NT2/D1 (cell line): ENCODE results near the gene DEFB131B.
"Not testable (repeated sequence)": the region's sequence is repeated elsewhere in the genome, so short reads cannot be mapped to it uniquely, and the experiment has no call there.

Source experiments
- DNase-seq: peaks from one replicate; pipeline ENCODE4 v3.0.0-alpha.2; 2011; ENCODE audit warnings: low read depth, low spot score
- H3K27me3 ChIP-seq: 2 replicates; pipeline ENCODE4 v1.6.0; 2011; ENCODE audit warnings: mild to moderate bottlenecking; ENCODE audit not compliant: insufficient read length, insufficient read depth
- H3K36me3 ChIP-seq: 2 replicates; pipeline ENCODE4 v1.6.1; 2011; ENCODE audit warnings: mild to moderate bottlenecking, low read length, mixed read lengths; ENCODE audit not compliant: insufficient read depth, insufficient read length
- H3K4me1 ChIP-seq: 2 replicates; pipeline ENCODE4 v1.5.1; 2011; ENCODE audit not compliant: insufficient read depth, insufficient read length
- H3K4me3 ChIP-seq: 2 replicates; pipeline ENCODE4 v1.5.1; 2011; ENCODE audit warnings: low read depth; ENCODE audit not compliant: insufficient read length
- H3K9ac ChIP-seq: 2 replicates; pipeline ENCODE4 v1.6.0; 2011; ENCODE audit warnings: low read depth; ENCODE audit not compliant: insufficient read length
- H3K9me3 ChIP-seq: 2 replicates; pipeline ENCODE4 v1.5.1; 2011; ENCODE audit warnings: mild to moderate bottlenecking, low read length; ENCODE audit not compliant: insufficient read depth
- SUZ12 ChIP-seq: IDR thresholded peaks from 2 replicates; pipeline ENCODE4 v1.6.1; 2011; ENCODE audit not compliant: insufficient read length, insufficient read depth; ENCODE audit errors: extremely low read depth
- YY1 ChIP-seq: IDR thresholded peaks from 2 replicates; pipeline ENCODE4 v1.6.1; 2011; ENCODE audit not compliant: insufficient read length, insufficient read depth
- ZNF274 ChIP-seq: IDR thresholded peaks from 2 replicates; pipeline ENCODE4 v1.6.1; 2011; ENCODE audit warnings: mild to moderate bottlenecking, low read depth, low read length

The DEFB131B gene

DNA sequence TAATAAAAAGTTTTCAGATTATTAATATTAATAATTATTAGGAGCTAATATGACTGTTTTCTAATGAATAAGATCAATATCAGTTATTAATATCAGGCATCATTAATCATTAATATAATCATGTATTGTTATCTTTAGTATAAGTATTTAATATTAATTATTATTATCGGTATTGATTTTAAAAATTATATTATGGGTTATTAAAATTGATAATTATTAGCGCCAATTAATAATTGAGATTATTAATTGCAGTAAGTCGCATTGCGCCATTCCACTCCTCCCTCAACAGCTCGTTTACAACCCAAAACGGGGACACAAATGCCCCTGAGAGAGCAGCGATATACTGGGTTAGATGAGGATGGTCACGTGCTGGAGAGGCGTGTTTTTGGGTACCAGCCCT lies 30.0 kb downstream of the DEFB131B start:
- H3K9me3 ChIP-seq, result no peaks in the 10 kb centered on the region
- H3K4me3 ChIP-seq, result no peak overlapping the region
- no peaks in the 10 kb centered on the region for H3K27me3 ChIP-seq
- no peak overlapping the region for H3K9ac ChIP-seq
- no peak for DNase-seq
- H3K36me3 ChIP-seq, result peaks cover 10% of the 10 kb centered on the region
- TF ChIP-seq SUZ12, result no peak
- H3K4me1 ChIP-seq, result no peaks in the 10 kb centered on the region

DNA sequence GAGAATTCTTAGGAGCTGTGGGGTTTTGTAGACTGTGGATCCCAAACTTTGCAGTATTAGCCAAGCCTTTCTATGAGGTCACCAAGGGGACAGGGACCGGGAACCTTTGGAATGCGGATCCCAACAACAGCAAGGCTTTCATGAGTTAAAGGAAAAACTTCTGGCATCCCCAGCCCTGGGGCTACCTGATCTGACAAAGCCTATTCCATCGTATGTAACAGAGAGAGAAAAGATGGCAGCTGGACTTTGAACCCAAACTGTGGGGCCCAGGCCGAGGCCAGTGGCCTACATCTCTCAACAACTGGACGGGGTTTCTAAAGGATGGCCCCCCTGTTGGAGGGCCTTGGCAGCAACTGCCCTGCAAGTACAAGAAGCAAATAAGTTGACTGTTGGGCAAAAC lies 32.5 kb downstream of the DEFB131B start:
- not testable (repeated sequence) for H3K27me3 ChIP-seq, H3K9me3 ChIP-seq, H3K4me3 ChIP-seq, DNase-seq, H3K4me1 ChIP-seq, H3K9ac ChIP-seq
- peaks cover 23% of the 10 kb centered on the region for H3K36me3 ChIP-seq

DNA sequence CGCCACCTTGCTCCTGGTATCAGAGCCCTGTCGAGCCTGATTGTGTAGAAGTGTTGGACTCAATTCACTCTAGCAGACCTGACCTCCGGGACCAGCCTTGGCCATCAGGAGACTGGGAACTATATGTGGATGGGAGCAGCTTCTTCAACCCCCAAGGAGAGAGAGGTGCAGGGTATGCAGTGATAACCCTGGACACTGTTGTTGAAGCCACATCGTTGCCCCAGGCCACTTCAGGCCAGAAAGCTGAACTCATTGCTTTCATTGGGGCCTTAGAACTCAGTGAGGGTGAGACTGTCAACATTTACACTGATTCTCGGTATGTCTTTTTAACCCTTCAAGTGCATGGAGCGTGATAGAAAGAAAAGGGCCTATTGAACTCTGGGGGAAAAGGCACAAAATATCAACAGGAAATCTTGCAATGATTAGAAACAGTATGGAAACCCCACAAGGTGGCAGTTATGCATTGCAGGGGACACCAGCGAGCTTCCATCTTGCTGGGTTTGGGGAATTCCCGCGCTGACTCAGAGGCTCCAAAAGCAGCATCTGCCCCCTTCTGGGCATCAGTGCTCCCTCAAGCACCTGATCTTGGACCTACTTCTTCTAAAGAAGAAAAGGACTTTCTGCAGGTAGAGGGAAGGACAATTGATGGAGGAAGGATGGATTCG lies 33.2 kb downstream of the DEFB131B start:
- H3K9ac ChIP-seq, H3K9me3 ChIP-seq, H3K27me3 ChIP-seq, H3K4me1 ChIP-seq, H3K4me3 ChIP-seq, DNase-seq: not testable (repeated sequence)
- H3K36me3 ChIP-seq, result peaks cover 30% of the 10 kb centered on the region

DNA sequence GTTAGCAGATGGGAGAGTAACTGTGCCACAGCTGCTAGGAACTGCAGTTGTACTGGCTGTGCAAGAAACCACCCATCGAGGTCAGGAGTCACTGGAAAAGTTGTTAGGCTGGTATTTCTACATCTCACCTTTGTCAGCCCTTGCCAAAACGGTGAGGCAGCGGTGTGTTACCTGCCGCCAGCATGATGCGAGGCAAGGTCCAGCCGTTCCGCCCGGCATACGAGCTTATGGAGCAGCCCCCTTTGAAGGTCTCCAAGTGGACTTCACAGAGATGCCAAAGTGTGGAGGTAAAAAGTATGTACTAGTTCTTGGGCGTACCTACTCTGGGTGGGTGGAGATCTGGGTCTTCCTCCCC lies 33.7 kb downstream of the DEFB131B start:
- not testable (repeated sequence) for H3K9ac ChIP-seq, H3K4me1 ChIP-seq, H3K9me3 ChIP-seq, H3K27me3 ChIP-seq, H3K4me3 ChIP-seq, DNase-seq
- peaks cover 32% of the 10 kb centered on the region for H3K36me3 ChIP-seq

DNA sequence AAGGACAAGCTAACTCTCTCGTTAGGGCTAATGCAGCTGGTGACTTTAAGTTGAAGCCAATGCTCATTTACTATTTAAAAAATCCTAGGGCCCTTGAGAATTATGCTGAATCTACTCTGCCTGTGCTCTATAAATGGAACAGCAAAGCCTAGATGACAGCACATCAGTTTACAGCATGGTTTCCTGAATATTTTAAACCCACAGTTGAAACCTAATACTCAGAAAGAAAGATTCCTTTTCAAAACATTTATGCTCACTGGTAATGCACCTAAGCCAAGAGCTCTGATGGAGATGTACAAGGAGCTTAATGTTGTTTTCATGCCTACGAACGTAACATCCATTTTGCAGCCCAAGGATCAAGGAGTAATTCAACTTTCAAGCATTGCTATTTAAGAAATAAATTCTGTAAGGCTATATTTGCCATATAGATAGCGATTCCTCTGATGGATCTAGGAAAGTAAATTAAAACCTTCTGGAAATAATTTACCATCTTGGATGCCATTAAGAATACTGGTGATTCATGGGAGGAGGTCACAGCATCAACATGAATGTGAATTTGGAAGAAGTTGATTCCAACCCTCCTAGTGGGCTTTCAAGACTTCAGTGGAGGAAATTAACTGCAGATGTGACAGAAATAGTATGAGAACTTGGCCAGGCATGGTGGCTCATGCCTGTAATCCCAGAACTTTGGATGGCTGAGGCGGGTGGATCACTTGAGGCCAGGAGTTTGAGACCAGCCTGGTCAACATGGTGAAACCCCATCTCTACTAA lies 35.7 kb downstream of the DEFB131B start:
- Histone ChIP-seq H3K9ac (no peak overlapping the region), H3K9me3 (no peaks in the 10 kb centered on the region), H3K27me3 (no peaks in the 10 kb centered on the region), H3K36me3 (peaks cover 45% of the 10 kb centered on the region), H3K4me3 (no peak overlapping the region), H3K4me1 (no peaks in the 10 kb centered on the region)
- no peak for DNase-seq
- TF ChIP-seq SUZ12 (no peak), ZNF274 (no peak), YY1 (no peak)

DNA sequence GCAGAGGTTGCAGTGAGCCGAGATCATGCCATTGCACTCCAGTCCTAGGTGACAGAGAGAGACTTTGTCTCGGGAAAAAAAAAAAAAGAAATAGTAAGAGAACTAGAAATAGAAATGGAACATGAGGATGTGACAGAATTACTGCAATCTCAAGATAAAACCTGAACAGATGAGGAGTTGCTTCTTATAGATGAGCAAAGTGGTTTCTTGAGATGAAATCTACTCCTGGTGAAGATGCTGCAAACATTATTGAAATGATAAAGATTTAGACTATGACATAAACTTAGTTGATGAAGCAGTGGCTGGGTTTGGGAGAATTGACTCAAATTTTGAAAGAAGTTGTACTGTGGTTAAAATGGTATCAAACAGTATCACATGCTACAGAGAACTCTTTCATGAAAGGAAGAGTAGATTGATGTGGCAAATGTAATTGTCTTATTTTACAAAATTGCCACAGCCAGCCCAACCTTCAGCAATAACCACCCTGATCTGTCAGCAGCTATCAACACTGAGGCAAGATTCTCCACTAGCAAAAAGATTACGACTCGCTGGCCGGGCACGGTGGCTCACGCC lies 36.5 kb downstream of the DEFB131B start:
- H3K4me3 ChIP-seq, result no peak overlapping the region
- no peak for DNase-seq
- H3K9me3 ChIP-seq, result no peaks in the 10 kb centered on the region
- no peak overlapping the region for H3K9ac ChIP-seq
- TF ChIP-seq ZNF274 (no peak), YY1 (no peak), SUZ12 (no peak)
- H3K36me3 ChIP-seq, result peaks cover 45% of the 10 kb centered on the region
- H3K27me3 ChIP-seq, result no peaks in the 10 kb centered on the region
- H3K4me1 ChIP-seq, result no peaks in the 10 kb centered on the region

DNA sequence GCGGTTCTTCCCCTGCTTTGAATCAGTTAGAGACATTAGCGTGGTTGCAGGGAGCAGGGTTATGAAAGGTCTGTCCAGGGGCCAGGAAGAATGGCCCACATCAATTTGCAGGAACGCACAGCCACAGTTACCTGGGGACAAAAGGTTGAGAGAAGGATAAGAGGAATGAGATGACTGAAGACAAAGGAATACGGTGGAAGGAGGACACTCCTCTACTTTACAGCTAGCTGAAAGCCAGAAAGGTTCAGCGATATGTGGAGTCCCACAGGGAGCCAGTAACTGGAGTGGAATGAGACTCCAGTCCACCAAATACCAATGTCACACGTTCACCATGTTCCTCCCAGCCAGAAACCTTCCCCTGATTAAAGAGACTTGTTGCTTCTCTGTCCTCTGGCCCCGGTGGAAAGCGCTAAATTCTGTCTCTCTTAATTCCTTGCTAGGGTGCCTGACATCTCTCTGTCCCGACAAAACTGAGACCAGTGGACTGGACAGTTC lies 39.4 kb downstream of the DEFB131B start:
- Histone ChIP-seq H3K4me3 (no peak overlapping the region), H3K27me3 (no peaks in the 10 kb centered on the region), H3K9me3 (no peaks in the 10 kb centered on the region), H3K36me3 (peaks cover 48% of the 10 kb centered on the region), H3K9ac (no peak overlapping the region), H3K4me1 (no peaks in the 10 kb centered on the region)
- no peak for TF ChIP-seq YY1
- TF ChIP-seq SUZ12, result no peak
- no peak for DNase-seq
